Ovary (tissue), 9 donors: ENCODE results near the gene PTGES. TPM values are rescaled to one million over a fixed set of nuclear protein-coding genes. Genes with fewer than 3 reads are reported as not detected.

ENCODE experiments used
- DNase-seq, 5 donors: peaks; one replicate each; pipeline ENCODE4 v3.0.0-alpha.2; 2019 to 2020
- H3K27ac ChIP-seq, 2 donors: fragments of 200-600 bp; one replicate each; pipeline versions ENCODE4 v1.5.1 to v1.8.0; 2019 to 2022
- H3K27me3 ChIP-seq: fragments of 200-600 bp; one replicate; pipeline ENCODE4 v1.8.0; 2022
- H3K36me3 ChIP-seq: fragments of 200-600 bp; sonication (generic); one replicate; pipeline ENCODE4 v1.5.1; 2019
- H3K4me1 ChIP-seq: one replicate; pipeline ENCODE4 v1.8.1; 2013; ENCODE audit warnings: mild to moderate bottlenecking, moderate library complexity; ENCODE audit not compliant: insufficient read depth
- H3K4me3 ChIP-seq: fragments of 200-600 bp; sonication (generic); one replicate; pipeline ENCODE4 v1.5.1; 2017
- H3K9me3 ChIP-seq, 2 donors: fragments of 200-600 bp in 1 of 2; sonication (generic) in 1 of 2; one replicate each; pipeline versions ENCODE4 v1.5.1 to v1.8.1; 2013 to 2019; ENCODE audit warnings: mild to moderate bottlenecking in 1 of 2, moderate library complexity in 1 of 2
- CTCF ChIP-seq, 3 donors: fragments of 450-650 bp in 2 of 3; fragments of 200-600 bp in 1 of 3; IDR thresholded peaks; one replicate each; pipeline versions ENCODE4 v1.5.1 to v1.8.0; 2016 to 2022; ENCODE audit warnings: antibody characterized with exemption in 3 of 3, mild to moderate bottlenecking in 1 of 3
- EP300 ChIP-seq: sonication (generic); formaldehyde crosslinking; IDR thresholded peaks from one replicate; pipeline ENCODE4 v1.6.1; 2017; ENCODE audit warnings: antibody characterized with exemption
- POLR2A ChIP-seq: fragments of 450-650 bp; IDR thresholded peaks from one replicate; pipeline ENCODE4 v1.6.1; 2017; ENCODE audit warnings: antibody characterized with exemption, mild to moderate bottlenecking, moderate library complexity
- WGBS, 3 donors: extraction: QIAGEN DNeasy Blood & Tissue Kit in 1 of 3; methylation state at CpG; one replicate each; pipeline versions ENCODE4 v1.1.5 to v1.1.7; 2013 to 2017; 5-methylcytosine and 5-hydroxymethylcytosine counted together
- intact Hi-C, 4 donors: fragments of 100-400 bp; cut with DNase I; formaldehyde crosslinking; loops; one replicate each; pipeline versions ENCODE4 v1.11.0 to v1.15.1; 2022 to 2023
- polyA plus RNA-seq, 2 donors: library from polyadenylated mRNA; stranded (reverse); fragments of 200-250 nt in 1 of 2; fragments of 350-450 nt in 1 of 2; fragmentation: Illumina TruSeq in 1 of 2; extraction: RNeasy Lipid Tissue Mini Kit (QIAGEN cat#74804) in 1 of 2; gene quantifications; one replicate each; pipeline ENCODE4 v1.2.3, GENCODE V29; 2013 to 2014
- total RNA-seq, 7 donors: library from RNA; depleted of rRNA in 2 of 7; stranded (reverse); fragments of >200 nt in 2 of 7; fragmentation: NEBNext Ultra II Directional in 3 of 7; extraction: Animal tissue kit (Norgen Biotek cat#: 25700) in 3 of 7; gene quantifications; one replicate each; pipeline versions ENCODE4 v1.1.0 to v1.2.4, GENCODE V29; 2016 to 2023
- donor health status: DM: no; HTN: no; CAD: no; lungs with moderate emphysema.
- donor health status: DM: no; HTN: no; CAD: no.
- donor health status: Bipolar disorder and iron deficiency.
- donor health status: DM: yes; HTN: yes; CAD: no.
- donor health status: DM: no; HTN: no; CAD: no.
- donor health status: DM: yes; HTN: yes; CAD: no.

PTGES gene
- total and polyA plus RNA-seq, 9 donors = 0.63 to 22.6 (median 1.6) TPM

DNA sequence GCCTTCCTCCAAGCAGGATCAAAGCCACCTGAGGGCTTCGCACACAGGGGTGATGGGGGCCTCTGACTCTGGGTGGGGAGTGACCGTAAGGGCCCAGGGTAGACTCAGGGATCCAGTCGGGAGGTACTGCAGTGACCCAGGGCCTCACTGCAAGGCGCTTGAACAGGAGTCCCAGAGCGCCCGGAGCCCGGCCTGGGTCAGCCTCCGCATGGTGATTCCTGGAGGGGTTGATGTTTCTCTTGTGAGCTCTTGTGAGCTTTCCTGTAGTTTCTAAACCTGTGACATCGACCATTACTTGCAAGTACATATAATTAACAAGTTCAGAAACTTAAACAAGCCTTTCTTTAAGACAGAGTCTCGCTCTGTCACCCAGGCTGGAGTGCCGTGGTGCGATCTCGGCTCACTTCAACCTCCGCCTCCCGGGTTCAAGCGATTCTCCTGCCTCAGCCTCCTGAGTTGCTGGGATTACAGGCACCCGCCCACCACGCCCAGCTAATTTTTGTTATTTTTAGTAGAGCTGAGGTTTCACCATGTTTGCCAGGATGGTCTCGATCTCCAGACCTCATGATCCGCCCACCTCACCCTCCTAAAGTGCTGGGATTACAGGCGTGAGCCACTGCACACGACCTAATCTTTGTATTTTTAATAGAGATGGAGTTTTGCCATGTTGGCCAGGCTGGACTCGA lies 19.8 kb downstream of the PTGES start:
- intact Hi-C loops = no loop called here
- H3K27me3 ChIP-seq = no peaks in the 10 kb centered on the region
- no peak for DNase-seq

DNA sequence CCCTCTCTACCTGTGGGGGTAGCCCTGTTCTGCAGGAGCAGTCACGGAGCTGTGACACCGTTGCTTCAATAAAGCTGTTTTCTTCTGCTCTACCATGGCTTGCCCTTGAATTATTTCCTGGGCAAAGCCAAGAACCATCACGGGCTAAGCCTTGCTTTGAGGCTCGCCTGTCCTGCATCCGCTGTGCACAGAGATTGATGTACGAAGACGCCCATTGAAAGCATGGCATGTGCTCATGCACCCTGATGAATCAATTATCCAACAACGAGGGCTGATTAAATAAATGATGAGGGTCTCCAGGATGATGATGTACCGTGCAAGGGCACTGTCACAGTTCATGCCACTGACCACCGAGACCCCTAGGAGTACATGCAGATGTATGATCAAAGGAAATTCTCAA lies 20.7 kb downstream of the PTGES start:
- H3K27ac ChIP-seq = no peak overlapping the region
- WGBS, 3 donors = 50 to 71% (median 51%) methylated on average over 10 of the region's 10 CpGs
- intact Hi-C loops = no loop called here

More for the DNA sequence above, 19.8 kb downstream of the PTGES start:
- TF ChIP-seq EP300 = no peak
- no peak for TF ChIP-seq CTCF (IDR thresholded peaks at IDR 0.05)
- TF ChIP-seq POLR2A = no peak
- 76 to 87% (median 79%) methylated on average over 23 of the region's 23 CpGs for WGBS, 3 donors
- Histone ChIP-seq H3K27ac (no peak overlapping the region), H3K4me3 (no peak overlapping the region), H3K36me3 (no peaks in the 10 kb centered on the region), H3K4me1 (no peaks in the 10 kb centered on the region), H3K9me3 (no peaks in the 10 kb centered on the region)

DNA sequence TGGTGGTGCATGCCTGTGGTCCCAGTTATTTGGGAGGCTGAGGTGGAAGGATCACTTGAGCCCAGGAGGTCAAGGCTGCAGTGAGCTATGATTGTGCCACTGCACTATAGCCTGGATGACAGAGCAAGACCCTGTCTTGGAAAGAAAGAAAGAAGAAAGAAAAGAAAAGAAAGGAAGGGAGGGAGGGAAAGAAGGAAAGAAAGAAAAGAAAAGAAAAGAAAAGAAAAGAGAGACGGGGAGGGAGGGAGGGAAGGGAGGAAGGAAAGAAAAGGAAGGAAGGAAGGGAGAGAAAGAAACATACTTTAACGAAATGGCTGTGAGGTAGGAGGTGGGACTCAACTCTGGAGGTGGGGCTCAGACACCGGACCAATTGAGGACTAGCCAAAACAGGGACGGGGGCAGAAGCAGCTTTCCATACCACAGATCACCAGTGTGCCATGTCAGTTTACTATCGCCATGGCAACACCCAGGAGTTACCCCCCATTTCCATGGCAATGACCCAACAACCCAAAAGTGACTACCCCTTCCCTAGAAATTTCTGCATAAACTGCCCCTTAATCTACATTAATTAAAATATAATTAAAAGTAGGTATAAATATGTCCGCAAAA lies 21.3 kb downstream of the PTGES start:
- Histone ChIP-seq H3K4me1 (no peaks in the 10 kb centered on the region), H3K27me3 (no peaks in the 10 kb centered on the region), H3K4me3 (no peak overlapping the region), H3K36me3 (no peaks in the 10 kb centered on the region), H3K9me3 (no peaks in the 10 kb centered on the region), H3K27ac (no peak overlapping the region)
- intact Hi-C loops = no loop called here
- no peak for DNase-seq
- WGBS, 3 donors = 39 to 45% (median 40%) methylated on average over 6 of the region's 6 CpGs
- no peak for TF ChIP-seq CTCF (IDR thresholded peaks at IDR 0.05)
- no peak for TF ChIP-seq POLR2A
- no peak for TF ChIP-seq EP300

More for the DNA sequence above, 20.7 kb downstream of the PTGES start:
- Histone ChIP-seq H3K4me3 (no peak overlapping the region), H3K36me3 (no peaks in the 10 kb centered on the region), H3K27me3 (no peaks in the 10 kb centered on the region), H3K4me1 (no peaks in the 10 kb centered on the region), H3K9me3 (no peaks in the 10 kb centered on the region)
- TF ChIP-seq POLR2A = no peak
- no peak for TF ChIP-seq EP300
- TF ChIP-seq CTCF (IDR thresholded peaks at IDR 0.05) = no peak
- DNase-seq = no peak

DNA sequence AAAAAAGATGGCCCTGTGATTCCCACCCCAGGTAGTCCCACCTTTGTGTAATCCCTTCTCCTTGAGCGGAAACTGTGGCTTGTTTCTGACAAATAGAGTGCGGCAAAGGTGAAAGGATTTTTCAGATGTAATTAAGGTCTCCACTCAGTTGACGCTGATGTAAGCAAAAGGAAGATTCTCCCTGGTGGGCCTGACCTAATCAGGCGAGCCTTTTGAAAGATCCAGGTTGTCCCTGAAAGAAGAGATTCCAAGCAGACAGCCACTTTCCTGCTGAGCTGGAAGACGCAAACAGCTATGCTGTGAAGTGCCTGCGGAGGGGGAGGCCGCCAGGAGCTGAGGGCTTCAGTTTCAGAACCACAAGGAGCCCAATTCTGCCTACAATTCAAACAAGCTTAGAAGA lies 24.1 kb downstream of the PTGES start:
- Histone ChIP-seq H3K4me3 (no peak overlapping the region), H3K9me3 (no peaks in the 10 kb centered on the region), H3K36me3 (no peaks in the 10 kb centered on the region), H3K27ac (no peak overlapping the region), H3K4me1 (no peaks in the 10 kb centered on the region), H3K27me3 (no peaks in the 10 kb centered on the region)
- no peak for DNase-seq
- WGBS, 3 donors = 76 to 86% (median 83%) methylated on average over 7 of the region's 7 CpGs
- intact Hi-C loops = no loop called here
- TF ChIP-seq EP300 = no peak
- no peak for TF ChIP-seq CTCF (IDR thresholded peaks at IDR 0.05)
- no peak for TF ChIP-seq POLR2A
